GM12872 (cell line): ENCODE data around the gene CCDC12.

ENCODE experiments used
- CTCF ChIP-seq: IDR thresholded peaks from 3 replicates; pipeline ENCODE4 v1.5.1; 2011; ENCODE audit warnings: low read depth, mild to moderate bottlenecking, low read length, moderate library complexity; ENCODE audit not compliant: insufficient read depth

CCDC12 gene

GRCh38 chr3:46976326-46977190 lies at the start of gene CCDC12:
Gene CCDC12, minus strand, starts transcription at chr3:46976745. Its CDS starts 13 bp downstream, at chr3:46976732.
- no peak for TF ChIP-seq CTCF

GRCh38 chr3:47024932-47025331 lies 48.4 kb upstream of the CCDC12 start:
- no peak for TF ChIP-seq CTCF

GRCh38 chr3:47022641-47023071 lies 46.1 kb upstream of the CCDC12 start:
- no peak for TF ChIP-seq CTCF

GRCh38 chr3:47020311-47020710 lies 43.8 kb upstream of the CCDC12 start:
- no peak for TF ChIP-seq CTCF

GRCh38 chr3:47019201-47019600 lies 42.7 kb upstream of the CCDC12 start:
- TF ChIP-seq CTCF: no peak

GRCh38 chr3:47018269-47018611 lies 41.7 kb upstream of the CCDC12 start:
- no peak for TF ChIP-seq CTCF

- no peak for TF ChIP-seq CTCF
Observed at GRCh38 chr3:47017504-47018268, 41.1 kb upstream of the CCDC12 start.
